HepG2 (cell line): ENCODE results near the gene ADGRV1. TPM values are rescaled to one million over a fixed set of nuclear protein-coding genes. Genes with fewer than 3 reads are reported as not detected.

Experiments used
- PHF21A ChIP-seq: sonication (generic); formaldehyde crosslinking; IDR thresholded peaks from 2 replicates; pipeline ENCODE4 v1.5.0; 2020; ENCODE audit warnings: mild to moderate bottlenecking, missing genetic modification reagents
- SIN3A ChIP-seq: IDR thresholded peaks from 2 replicates; pipeline ENCODE4 v1.6.1; 2011; ENCODE audit warnings: low read depth, mild to moderate bottlenecking, control low read depth, low read length, borderline replicate concordance
- SP140L ChIP-seq: sonication (generic); formaldehyde crosslinking; IDR thresholded peaks from 2 replicates; pipeline ENCODE4 v1.4.0; 2020; ENCODE audit warnings: missing genetic modification reagents, borderline replicate concordance
- polyA plus RNA-seq, 8 experiments: library from polyadenylated mRNA; depleted of rRNA in 3 of 8; stranded (reverse) in 7 of 8; unstranded in 1 of 8; fragments of >200 nt; fragmentation: Illumina TruSeq in 4 of 8; extraction: Trizol in 4 of 8; gene quantifications; 2 replicates each; pipeline versions ENCODE4 v1.2.1 to v1.2.3, GENCODE V29; 2011 to 2016; ENCODE audit warnings: low read depth in 4 of 8, missing spikeins in 1 of 8, mixed read lengths in 1 of 8; ENCODE audit not compliant: insufficient read depth in 1 of 8
- total RNA-seq, 5 experiments: library from RNA; depleted of rRNA; stranded (reverse); fragments of >200 nt; fragmentation: Illumina TruSeq; extraction: Trizol; gene quantifications; 2 replicates each; pipeline ENCODE4 v1.2.3, GENCODE V29; 2016; ENCODE audit warnings: low read depth in 1 of 5
- TF ChIP-seq, protein P1 (sequence below): sonication (generic); formaldehyde crosslinking; IDR thresholded peaks from 2 replicates; pipeline ENCODE4 v1.5.0; 2020; ENCODE audit warnings: mild to moderate bottlenecking, missing genetic modification reagents, borderline replicate concordance
- TF ChIP-seq, protein P2 (sequence below): sonication (generic); formaldehyde crosslinking; IDR thresholded peaks from 2 replicates; pipeline ENCODE4 v1.4.0; 2020; ENCODE audit warnings: mild to moderate bottlenecking, missing genetic modification reagents
- TF ChIP-seq, protein P3 (sequence below): sonication (generic); formaldehyde crosslinking; IDR thresholded peaks from 2 replicates; pipeline ENCODE4 v1.5.0; 2020; ENCODE audit warnings: missing genetic modification reagents

The ADGRV1 gene
- total and polyA plus RNA-seq, 2 of the 13 experiments (the other 11 are each of a cell fraction or from before 2014, with no cell fraction given): 1.7 to 3.9 TPM

DNA sequence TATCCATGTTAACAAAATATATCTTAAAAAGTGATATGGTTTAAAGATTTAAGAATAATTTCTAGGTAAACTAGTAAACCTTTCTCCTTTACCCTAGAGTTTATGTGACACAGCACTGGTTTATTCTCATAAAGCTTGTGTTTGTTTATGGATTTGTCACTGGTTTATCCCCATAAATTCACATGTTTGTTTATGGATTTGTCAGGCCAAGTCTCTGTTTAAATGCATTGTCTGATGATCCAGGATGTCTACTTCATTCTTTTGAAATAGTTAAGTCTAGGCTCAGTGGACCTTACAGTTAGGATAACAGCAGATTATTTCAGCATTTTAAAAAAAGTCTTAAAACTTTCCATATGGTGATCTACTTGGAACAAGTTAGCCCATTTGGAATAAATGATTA lies 490.5 kb downstream of the ADGRV1 start (continued):
- TF ChIP-seq SIN3A: no peak
- no peak for TF ChIP-seq SP140L (CRISPR knock-in tag)
- no peak for TF ChIP-seq PHF21A (CRISPR knock-in tag)
- TF ChIP-seq, protein P1, sequence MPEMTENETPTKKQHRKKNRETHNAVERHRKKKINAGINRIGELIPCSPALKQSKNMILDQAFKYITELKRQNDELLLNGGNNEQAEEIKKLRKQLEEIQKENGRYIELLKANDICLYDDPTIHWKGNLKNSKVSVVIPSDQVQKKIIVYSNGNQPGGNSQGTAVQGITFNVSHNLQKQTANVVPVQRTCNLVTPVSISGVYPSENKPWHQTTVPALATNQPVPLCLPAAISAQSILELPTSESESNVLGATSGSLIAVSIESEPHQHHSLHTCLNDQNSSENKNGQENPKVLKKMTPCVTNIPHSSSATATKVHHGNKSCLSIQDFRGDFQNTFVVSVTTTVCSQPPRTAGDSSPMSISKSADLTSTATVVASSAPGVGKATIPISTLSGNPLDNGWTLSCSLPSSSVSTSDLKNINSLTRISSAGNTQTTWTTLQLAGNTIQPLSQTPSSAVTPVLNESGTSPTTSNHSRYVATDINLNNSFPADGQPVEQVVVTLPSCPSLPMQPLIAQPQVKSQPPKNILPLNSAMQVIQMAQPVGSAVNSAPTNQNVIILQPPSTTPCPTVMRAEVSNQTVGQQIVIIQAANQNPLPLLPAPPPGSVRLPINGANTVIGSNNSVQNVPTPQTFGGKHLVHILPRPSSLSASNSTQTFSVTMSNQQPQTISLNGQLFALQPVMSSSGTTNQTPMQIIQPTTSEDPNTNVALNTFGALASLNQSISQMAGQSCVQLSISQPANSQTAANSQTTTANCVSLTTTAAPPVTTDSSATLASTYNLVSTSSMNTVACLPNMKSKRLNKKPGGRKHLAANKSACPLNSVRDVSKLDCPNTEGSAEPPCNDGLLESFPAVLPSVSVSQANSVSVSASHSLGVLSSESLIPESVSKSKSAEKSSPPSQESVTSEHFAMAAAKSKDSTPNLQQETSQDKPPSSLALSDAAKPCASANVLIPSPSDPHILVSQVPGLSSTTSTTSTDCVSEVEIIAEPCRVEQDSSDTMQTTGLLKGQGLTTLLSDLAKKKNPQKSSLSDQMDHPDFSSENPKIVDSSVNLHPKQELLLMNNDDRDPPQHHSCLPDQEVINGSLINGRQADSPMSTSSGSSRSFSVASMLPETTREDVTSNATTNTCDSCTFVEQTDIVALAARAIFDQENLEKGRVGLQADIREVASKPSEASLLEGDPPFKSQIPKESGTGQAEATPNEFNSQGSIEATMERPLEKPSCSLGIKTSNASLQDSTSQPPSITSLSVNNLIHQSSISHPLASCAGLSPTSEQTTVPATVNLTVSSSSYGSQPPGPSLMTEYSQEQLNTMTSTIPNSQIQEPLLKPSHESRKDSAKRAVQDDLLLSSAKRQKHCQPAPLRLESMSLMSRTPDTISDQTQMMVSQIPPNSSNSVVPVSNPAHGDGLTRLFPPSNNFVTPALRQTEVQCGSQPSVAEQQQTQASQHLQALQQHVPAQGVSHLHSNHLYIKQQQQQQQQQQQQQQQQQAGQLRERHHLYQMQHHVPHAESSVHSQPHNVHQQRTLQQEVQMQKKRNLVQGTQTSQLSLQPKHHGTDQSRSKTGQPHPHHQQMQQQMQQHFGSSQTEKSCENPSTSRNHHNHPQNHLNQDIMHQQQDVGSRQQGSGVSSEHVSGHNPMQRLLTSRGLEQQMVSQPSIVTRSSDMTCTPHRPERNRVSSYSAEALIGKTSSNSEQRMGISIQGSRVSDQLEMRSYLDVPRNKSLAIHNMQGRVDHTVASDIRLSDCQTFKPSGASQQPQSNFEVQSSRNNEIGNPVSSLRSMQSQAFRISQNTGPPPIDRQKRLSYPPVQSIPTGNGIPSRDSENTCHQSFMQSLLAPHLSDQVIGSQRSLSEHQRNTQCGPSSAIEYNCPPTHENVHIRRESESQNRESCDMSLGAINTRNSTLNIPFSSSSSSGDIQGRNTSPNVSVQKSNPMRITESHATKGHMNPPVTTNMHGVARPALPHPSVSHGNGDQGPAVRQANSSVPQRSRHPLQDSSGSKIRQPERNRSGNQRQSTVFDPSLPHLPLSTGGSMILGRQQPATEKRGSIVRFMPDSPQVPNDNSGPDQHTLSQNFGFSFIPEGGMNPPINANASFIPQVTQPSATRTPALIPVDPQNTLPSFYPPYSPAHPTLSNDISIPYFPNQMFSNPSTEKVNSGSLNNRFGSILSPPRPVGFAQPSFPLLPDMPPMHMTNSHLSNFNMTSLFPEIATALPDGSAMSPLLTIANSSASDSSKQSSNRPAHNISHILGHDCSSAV (CRISPR knock-in tag): no peak
- TF ChIP-seq, protein P2, sequence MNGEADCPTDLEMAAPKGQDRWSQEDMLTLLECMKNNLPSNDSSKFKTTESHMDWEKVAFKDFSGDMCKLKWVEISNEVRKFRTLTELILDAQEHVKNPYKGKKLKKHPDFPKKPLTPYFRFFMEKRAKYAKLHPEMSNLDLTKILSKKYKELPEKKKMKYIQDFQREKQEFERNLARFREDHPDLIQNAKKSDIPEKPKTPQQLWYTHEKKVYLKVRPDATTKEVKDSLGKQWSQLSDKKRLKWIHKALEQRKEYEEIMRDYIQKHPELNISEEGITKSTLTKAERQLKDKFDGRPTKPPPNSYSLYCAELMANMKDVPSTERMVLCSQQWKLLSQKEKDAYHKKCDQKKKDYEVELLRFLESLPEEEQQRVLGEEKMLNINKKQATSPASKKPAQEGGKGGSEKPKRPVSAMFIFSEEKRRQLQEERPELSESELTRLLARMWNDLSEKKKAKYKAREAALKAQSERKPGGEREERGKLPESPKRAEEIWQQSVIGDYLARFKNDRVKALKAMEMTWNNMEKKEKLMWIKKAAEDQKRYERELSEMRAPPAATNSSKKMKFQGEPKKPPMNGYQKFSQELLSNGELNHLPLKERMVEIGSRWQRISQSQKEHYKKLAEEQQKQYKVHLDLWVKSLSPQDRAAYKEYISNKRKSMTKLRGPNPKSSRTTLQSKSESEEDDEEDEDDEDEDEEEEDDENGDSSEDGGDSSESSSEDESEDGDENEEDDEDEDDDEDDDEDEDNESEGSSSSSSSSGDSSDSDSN: no peak
- TF ChIP-seq, protein P3, sequence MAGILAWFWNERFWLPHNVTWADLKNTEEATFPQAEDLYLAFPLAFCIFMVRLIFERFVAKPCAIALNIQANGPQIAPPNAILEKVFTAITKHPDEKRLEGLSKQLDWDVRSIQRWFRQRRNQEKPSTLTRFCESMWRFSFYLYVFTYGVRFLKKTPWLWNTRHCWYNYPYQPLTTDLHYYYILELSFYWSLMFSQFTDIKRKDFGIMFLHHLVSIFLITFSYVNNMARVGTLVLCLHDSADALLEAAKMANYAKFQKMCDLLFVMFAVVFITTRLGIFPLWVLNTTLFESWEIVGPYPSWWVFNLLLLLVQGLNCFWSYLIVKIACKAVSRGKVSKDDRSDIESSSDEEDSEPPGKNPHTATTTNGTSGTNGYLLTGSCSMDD: no peak
